HTERT RPE-1 (cell line): ENCODE results near the gene TPX2.

Experiments
- in situ Hi-C: fragments of 300-500 bp; cut with MboI; formaldehyde crosslinking; loops from 4 replicates; pipeline ENCODE4 v1.14.3; 2020; ENCODE audit warnings: low sequenced_read_pairs

The TPX2 gene

GRCh38 chr20:31760519-31761240 lies 21.6 kb downstream of the TPX2 start:
- in situ Hi-C loops: no loop called here

GRCh38 chr20:31764641-31765305 lies 25.7 kb downstream of the TPX2 start:
- in situ Hi-C loops: no loop called here

- in situ Hi-C loops: no loop called here
Measured at GRCh38 chr20:31767805-31768204, 28.7 kb downstream of the TPX2 start.

GRCh38 chr20:31769681-31770080 lies 30.6 kb downstream of the TPX2 start:
- in situ Hi-C loops: no loop called here

- in situ Hi-C loops: no loop called here
Measured at GRCh38 chr20:31770243-31770642, 31.2 kb downstream of the TPX2 start.

- in situ Hi-C loops: no loop called here
Measured at GRCh38 chr20:31774408-31774807, 35.3 kb downstream of the TPX2 start.

GRCh38 chr20:31780839-31781238 lies 41.7 kb downstream of the TPX2 start:
- in situ Hi-C loops: no loop called here

GRCh38 chr20:31781945-31782344 lies 42.9 kb downstream of the TPX2 start:
- in situ Hi-C loops: no loop called here

GRCh38 chr20:31784354-31785044 lies 45.4 kb downstream of the TPX2 start:
- in situ Hi-C loops: no loop called here

GRCh38 chr20:31785089-31785488 lies 46.0 kb downstream of the TPX2 start:
- in situ Hi-C loops: no loop called here

- in situ Hi-C loops: no loop called here
Measured at GRCh38 chr20:31788578-31788977, 49.5 kb downstream of the TPX2 start.

GRCh38 chr20:31790401-31790800 lies 51.3 kb downstream of the TPX2 start:
- in situ Hi-C loops: no loop called here

- in situ Hi-C loops: no loop called here
Measured at GRCh38 chr20:31797364-31797763, 58.3 kb downstream of the TPX2 start.

GRCh38 chr20:31801508-31801907 lies 62.4 kb downstream of the TPX2 start:
- in situ Hi-C loops: no loop called here

- in situ Hi-C loops: no loop called here
Measured at GRCh38 chr20:31803552-31804291, 64.6 kb downstream of the TPX2 start.

GRCh38 chr20:31806564-31807355 lies 67.7 kb downstream of the TPX2 start:
- in situ Hi-C loops: no loop called here

GRCh38 chr20:31808481-31808880 lies 69.4 kb downstream of the TPX2 start:
- in situ Hi-C loops: no loop called here

- in situ Hi-C loops: no loop called here
Measured at GRCh38 chr20:31809661-31810060, 70.6 kb downstream of the TPX2 start.

- in situ Hi-C loops: no loop called here
Measured at GRCh38 chr20:31811198-31811597, 72.1 kb downstream of the TPX2 start.
